Measurements from ENCODE around the gene CD22. TPM values are rescaled to one million over a fixed set of nuclear protein-coding genes. Genes with fewer than 3 reads are reported as not detected.

CD22 gene
- total RNA-seq, 1 donor from 2014 or later: 3.2 TPM

GRCh38 chr19:35381318-35381717, 52.3 kb downstream of the CD22 start:
- intact Hi-C loops (cut with micrococcal nuclease): no loop called here

- intact Hi-C loops (cut with micrococcal nuclease): no loop called here
These were observed 52.9 kb downstream of the CD22 start for GRCh38 chr19:35381926-35382325.

- intact Hi-C loops (cut with micrococcal nuclease): no loop called here
These were observed 54.5 kb downstream of the CD22 start for GRCh38 chr19:35383536-35383935.

GRCh38 chr19:35388277-35389054, 59.5 kb downstream of the CD22 start:
- intact Hi-C loops (cut with micrococcal nuclease): no loop called here

GRCh38 chr19:35389192-35389861, 60.3 kb downstream of the CD22 start:
- intact Hi-C loops (cut with micrococcal nuclease): no loop called here

- intact Hi-C loops (cut with micrococcal nuclease): no loop called here
These were observed 64.0 kb downstream of the CD22 start for GRCh38 chr19:35392742-35393715.

GRCh38 chr19:35395382-35396199, 66.6 kb downstream of the CD22 start:
- intact Hi-C loops (cut with micrococcal nuclease): no loop called here

- intact Hi-C loops (cut with micrococcal nuclease): no loop called here
These were observed 67.4 kb downstream of the CD22 start for GRCh38 chr19:35396240-35396885.

Other genes with a start within 250 kb of the CD22 start
- not detected in 2 replicates for gene FXYD3, start 213.4 kb upstream of the CD22 start, total RNA-seq
- 0.12 and 0.27 TPM in 2 replicates for gene LGI4, start 194.1 kb upstream of the CD22 start, total RNA-seq
- gene FXYD1, start 190.4 kb upstream of the CD22 start, total RNA-seq: not detected in 2 replicates
- gene FXYD7, start 185.9 kb upstream of the CD22 start, total RNA-seq: 1.6 and 2.2 TPM in 2 replicates
- gene FXYD5, start 174.5 kb upstream of the CD22 start, total RNA-seq: 350 and 365 TPM in 2 replicates
- not detected in 2 replicates for gene FAM187B, start 100.4 kb upstream of the CD22 start, total RNA-seq
- gene LSR, start 80.2 kb upstream of the CD22 start, total RNA-seq: 4.5 and 5.6 TPM in 2 replicates
- gene USF2, start 60.2 kb upstream of the CD22 start, total RNA-seq: 138 and 161 TPM in 2 replicates
- 0.51 and 0.54 TPM in 2 replicates for gene HAMP, start 46.7 kb upstream of the CD22 start, total RNA-seq
- gene MAG, start 37.0 kb upstream of the CD22 start, total RNA-seq: 0.32 TPM in 1 of 2 replicates, not detected in the other
- gene FFAR1, start 18.7 kb downstream of the CD22 start, total RNA-seq: 0.07 and 0.17 TPM in 2 replicates
- 0.17 and 0.25 TPM in 2 replicates for gene FFAR3, start 29.3 kb downstream of the CD22 start, total RNA-seq
- 0.17 and 0.27 TPM in 2 replicates for gene GPR42, start 41.9 kb downstream of the CD22 start, total RNA-seq
- not detected in 2 replicates for gene FFAR2, start 119.1 kb downstream of the CD22 start, total RNA-seq
- not detected in 2 replicates for gene KRTDAP, start 161.3 kb downstream of the CD22 start, total RNA-seq
- gene DMKN, start 184.5 kb downstream of the CD22 start, total RNA-seq: not detected in 2 replicates
- not detected in 2 replicates for gene SBSN, start 199.1 kb downstream of the CD22 start, total RNA-seq
- not detected in 2 replicates for gene GAPDHS, start 204.3 kb downstream of the CD22 start, total RNA-seq
- gene TMEM147, start 216.4 kb downstream of the CD22 start, total RNA-seq: 55.0 and 60.2 TPM in 2 replicates
- not detected in 2 replicates for gene ATP4A, start 234.5 kb downstream of the CD22 start, total RNA-seq